HEK293 (cell line): ENCODE results near the gene INKA1.
A peak's percentile ranks its signal among the peaks of the same experiment; 100 is the strongest.

Source experiments
- CTCF ChIA-PET: fragments of 350-600 bp; formaldehyde crosslinking; extraction: SDS; loops from one replicate; lab custom pipeline; 2021; ENCODE audit warnings: antibody characterized with exemption; lab: Yijun Ruan, JAX
- POLR2A ChIA-PET: fragments of 300-600 bp; formaldehyde crosslinking; extraction: SDS; loops from one replicate; lab custom pipeline; 2020; ENCODE audit warnings: antibody characterized with exemption, inconsistent platforms; lab: Yijun Ruan, JAX
- H3K27ac ChIP-seq: fragments of 200-500 bp; sonication (Bioruptor generic); 2 replicates; pipeline ENCODE4 v1.5.1; 2014; ENCODE audit warnings: low read depth, low read length, control low read depth, inconsistent platforms; ENCODE audit errors: extremely low read depth
- H3K36me3 ChIP-seq, 2 experiments: fragments of 200-500 bp in 1 of 2; sonication (Bioruptor generic) in 1 of 2; 1 replicate in 1 of 2; 2 replicates in 1 of 2; pipeline ENCODE4 v1.5.1; 2014 to 2017; ENCODE audit warnings: inconsistent platforms in 2 of 2, low read length in 2 of 2; ENCODE audit not compliant: control insufficient read depth in 2 of 2, insufficient read depth in 1 of 2
- H3K4me1 ChIP-seq: fragments of 200-500 bp; sonication (Bioruptor generic); 2 replicates; pipeline ENCODE4 v1.5.1; 2014; ENCODE audit warnings: mild to moderate bottlenecking, low read length, inconsistent platforms; ENCODE audit not compliant: control insufficient read depth, insufficient read depth
- H3K4me3 ChIP-seq: 2 replicates; pipeline ENCODE4 v1.5.1; 2011; ENCODE audit warnings: low read depth, mild to moderate bottlenecking, control low read depth, low read length, moderate library complexity
- H3K9me3 ChIP-seq: fragments of 200-500 bp; sonication (Bioruptor generic); 2 replicates; pipeline ENCODE4 v1.5.1; 2014; ENCODE audit warnings: low read depth, low read length, inconsistent platforms; ENCODE audit not compliant: control insufficient read depth, insufficient read depth
- ELK4 ChIP-seq: IDR thresholded peaks from 2 replicates; pipeline ENCODE4 v1.6.1; 2011; ENCODE audit warnings: mild to moderate bottlenecking, low read depth, low read length, borderline replicate concordance
- HOXC10 ChIP-seq: sonication (generic); formaldehyde crosslinking; IDR thresholded peaks from 2 replicates; pipeline ENCODE4 v1.8.1; 2023; ENCODE audit warnings: mild to moderate bottlenecking, missing genetic modification reagents
- PRDM10 ChIP-seq: fragments of 450-650 bp; formaldehyde crosslinking; IDR thresholded peaks from 2 replicates; pipeline ENCODE4 v1.5.1; 2016; ENCODE audit warnings: missing biosample characterization, missing genetic modification characterization
- PRDM2 ChIP-seq: fragments of 450-650 bp; formaldehyde crosslinking; IDR thresholded peaks from 2 replicates; pipeline ENCODE4 v1.5.1; 2016; ENCODE audit warnings: missing biosample characterization, missing genetic modification characterization, borderline replicate concordance
- ZNF10 ChIP-seq: fragments of 450-650 bp; formaldehyde crosslinking; IDR thresholded peaks from 2 replicates; pipeline ENCODE4 v1.5.1; 2017; ENCODE audit warnings: missing biosample characterization, missing genetic modification characterization
- ZNF121 ChIP-seq: fragments of 450-650 bp; formaldehyde crosslinking; IDR thresholded peaks from 2 replicates; pipeline ENCODE4 v1.5.1; 2016; ENCODE audit warnings: missing biosample characterization, missing genetic modification characterization
- ZNF302 ChIP-seq: fragments of 450-650 bp; formaldehyde crosslinking; IDR thresholded peaks from 2 replicates; pipeline ENCODE4 v1.5.1; 2016; ENCODE audit warnings: missing biosample characterization, missing genetic modification characterization, low read depth
- ZNF311 ChIP-seq: fragments of 450-650 bp; formaldehyde crosslinking; IDR thresholded peaks from 2 replicates; pipeline ENCODE4 v1.5.1; 2017; ENCODE audit warnings: missing biosample characterization, missing genetic modification characterization, borderline replicate concordance
- ZNF324 ChIP-seq: fragments of 450-650 bp; formaldehyde crosslinking; IDR thresholded peaks from 2 replicates; pipeline ENCODE4 v1.5.1; 2016; ENCODE audit warnings: missing biosample characterization, missing genetic modification characterization
- ZNF404 ChIP-seq: fragments of 450-650 bp; formaldehyde crosslinking; IDR thresholded peaks from 2 replicates; pipeline ENCODE4 v1.5.1; 2017; ENCODE audit warnings: missing biosample characterization, missing genetic modification characterization
- ZNF585B ChIP-seq: fragments of 450-650 bp; formaldehyde crosslinking; IDR thresholded peaks from 2 replicates; pipeline ENCODE4 v1.5.1; 2016; ENCODE audit warnings: missing biosample characterization, missing genetic modification characterization
- ZNF624 ChIP-seq: fragments of 450-650 bp; formaldehyde crosslinking; IDR thresholded peaks from 2 replicates; pipeline ENCODE4 v1.5.1; 2017; ENCODE audit warnings: missing biosample characterization, missing genetic modification characterization
- ZNF660 ChIP-seq: fragments of 450-650 bp; IDR thresholded peaks from 2 replicates; pipeline ENCODE4 v1.5.1; 2018; ENCODE audit warnings: missing biosample characterization, mild to moderate bottlenecking, missing genetic modification characterization
- ZNF670 ChIP-seq: fragments of 450-650 bp; formaldehyde crosslinking; IDR thresholded peaks from 2 replicates; pipeline ENCODE4 v1.5.1; 2016; ENCODE audit warnings: missing biosample characterization, missing genetic modification characterization, low read depth
- ZNF792 ChIP-seq: fragments of 450-650 bp; formaldehyde crosslinking; IDR thresholded peaks from 2 replicates; pipeline ENCODE4 v1.5.1; 2016; ENCODE audit warnings: missing biosample characterization, missing genetic modification characterization
- TF ChIP-seq, protein P1 (sequence below): fragments of 450-650 bp; formaldehyde crosslinking; IDR thresholded peaks from 2 replicates; pipeline ENCODE4 v1.5.1; 2016; ENCODE audit warnings: missing biosample characterization, missing genetic modification characterization

The INKA1 gene

GRCh38 chr3:49793486-49794085 lies 9.5 kb upstream of the INKA1 start:
- ChIA-PET POLR2A (no interaction called here), CTCF (interaction anchor here (0.7 kb wide), 1 partner anchor 160 kb away, joined by 3 read pairs; no protein-coding TSS in a partner anchor)
- no peak overlapping the region for H3K27ac ChIP-seq
- H3K9me3 ChIP-seq = no peaks in the 10 kb centered on the region
- H3K4me3 ChIP-seq = no peak overlapping the region
- TF ChIP-seq ZNF670 (tag by site-specific recombination) = no peak
- 0 out of 2 replicates have a peak, but pooled peaks have one; percentile 10 for TF ChIP-seq PRDM10 (tag by site-specific recombination)
- H3K36me3 ChIP-seq = no peaks in the 10 kb centered on the region
- H3K4me1 ChIP-seq = no peaks in the 10 kb centered on the region

GRCh38 chr3:49794431-49794830 lies 8.6 kb upstream of the INKA1 start:
- TF ChIP-seq, protein P1, sequence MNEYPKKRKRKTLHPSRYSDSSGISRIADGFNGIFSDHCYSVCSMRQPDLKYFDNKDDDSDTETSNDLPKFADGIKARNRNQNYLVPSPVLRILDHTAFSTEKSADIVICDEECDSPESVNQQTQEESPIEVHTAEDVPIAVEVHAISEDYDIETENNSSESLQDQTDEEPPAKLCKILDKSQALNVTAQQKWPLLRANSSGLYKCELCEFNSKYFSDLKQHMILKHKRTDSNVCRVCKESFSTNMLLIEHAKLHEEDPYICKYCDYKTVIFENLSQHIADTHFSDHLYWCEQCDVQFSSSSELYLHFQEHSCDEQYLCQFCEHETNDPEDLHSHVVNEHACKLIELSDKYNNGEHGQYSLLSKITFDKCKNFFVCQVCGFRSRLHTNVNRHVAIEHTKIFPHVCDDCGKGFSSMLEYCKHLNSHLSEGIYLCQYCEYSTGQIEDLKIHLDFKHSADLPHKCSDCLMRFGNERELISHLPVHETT (tag by site-specific recombination) = no peak
- TF ChIP-seq ZNF324 (tag by site-specific recombination) (no peak), ZNF624 (tag by site-specific recombination) (no peak), ZNF585B (tag by site-specific recombination) (no peak)
- ChIA-PET CTCF (interaction anchor here (0.6 kb wide), 1 partner anchor 45 kb away, joined by 3 read pairs; no protein-coding TSS in a partner anchor), POLR2A (no interaction called here)
- no peaks in the 10 kb centered on the region for H3K36me3 ChIP-seq
- H3K9me3 ChIP-seq = no peaks in the 10 kb centered on the region
- H3K27ac ChIP-seq = no peak overlapping the region
- H3K4me3 ChIP-seq = no peak overlapping the region
- H3K4me1 ChIP-seq = no peaks in the 10 kb centered on the region

DNA sequence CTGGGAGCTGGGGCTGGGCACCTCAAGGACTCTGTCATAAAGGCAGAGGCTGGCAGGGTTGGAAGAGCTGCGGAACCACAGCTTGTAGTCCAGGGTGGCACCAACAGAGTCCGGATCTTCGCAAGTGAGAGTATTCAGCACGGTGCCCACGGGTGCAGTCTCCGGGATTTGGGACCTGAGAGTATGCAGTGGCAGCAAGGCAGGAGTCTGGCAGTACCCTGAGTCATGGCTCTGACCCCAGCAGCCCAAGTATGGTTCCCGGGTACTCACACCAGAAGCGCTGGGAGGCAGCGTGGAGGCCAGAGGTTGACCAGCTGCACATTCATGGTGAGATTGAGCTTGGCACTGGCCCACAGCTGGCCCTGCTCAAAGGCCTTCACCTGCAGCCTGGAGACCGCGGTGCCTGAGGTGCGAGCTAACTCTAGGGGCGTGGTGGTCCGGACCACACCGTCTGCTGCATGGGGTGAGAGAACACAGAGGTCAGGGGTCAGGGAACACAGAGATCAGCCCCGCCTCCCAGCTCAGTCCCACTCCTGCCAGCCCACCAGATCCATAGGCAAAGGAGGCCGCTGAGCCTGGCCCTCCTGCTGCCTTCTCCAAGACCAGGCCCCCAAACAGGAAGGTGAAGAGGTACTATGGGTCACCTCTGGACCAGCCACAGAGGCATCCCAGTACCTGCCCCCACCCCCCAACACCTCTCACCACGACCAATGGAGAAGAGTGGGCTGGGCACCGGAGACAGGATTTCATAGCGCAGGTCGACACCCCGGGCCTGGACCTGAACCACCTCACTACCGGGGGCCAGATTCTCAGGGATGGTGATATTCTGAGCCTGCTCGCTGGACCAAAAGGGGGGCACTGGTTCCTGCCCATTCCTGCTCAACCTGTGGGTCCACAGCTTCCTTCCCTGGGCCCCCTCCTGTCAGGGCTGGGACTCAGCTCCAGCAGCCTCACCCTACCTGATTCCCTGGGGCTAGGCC lies 7.8 kb upstream of the INKA1 start:
- Histone ChIP-seq H3K4me3 (no peak overlapping the region), H3K36me3 (no peaks in the 10 kb centered on the region), H3K4me1 (no peaks in the 10 kb centered on the region), H3K9me3 (no peaks in the 10 kb centered on the region), H3K27ac (no peak overlapping the region)
- ChIA-PET CTCF (interaction anchor here (0.6 kb wide), 1 partner anchor 44 kb away, joined by 3 read pairs; no protein-coding TSS in a partner anchor), POLR2A (interaction anchor here (0.6 to 1.0 kb wide), 3 partner anchors 9 to 163 kb away, joined by 3 to 4 read pairs (median 3); partner anchors contain the start of gene IP6K1)
- TF ChIP-seq PRDM2 (tag by site-specific recombination) (no peak), ZNF792 (tag by site-specific recombination) (no peak), ZNF302 (tag by site-specific recombination) (no peak), ZNF10 (no peak), HOXC10 (CRISPR knock-in tag) (no peak), ELK4 (no peak), ZNF404 (tag by site-specific recombination) (no peak), ZNF660 (tag by site-specific recombination) (no peak), ZNF121 (tag by site-specific recombination) (no peak), ZNF311 (tag by site-specific recombination) (no peak)
